GM12892 (cell line): ENCODE measurements around the gene PRUNE2.

ENCODE experiments used
- POLR2A ChIP-seq: IDR thresholded peaks from 2 replicates; pipeline ENCODE4 v1.6.1; 2011; ENCODE audit warnings: low read depth, low read length, control low read depth
- POLR2AphosphoS5 ChIP-seq: IDR thresholded peaks from 2 replicates; pipeline ENCODE4 v1.6.1; 2011; ENCODE audit warnings: low read depth, low read length, control low read depth

DNA sequence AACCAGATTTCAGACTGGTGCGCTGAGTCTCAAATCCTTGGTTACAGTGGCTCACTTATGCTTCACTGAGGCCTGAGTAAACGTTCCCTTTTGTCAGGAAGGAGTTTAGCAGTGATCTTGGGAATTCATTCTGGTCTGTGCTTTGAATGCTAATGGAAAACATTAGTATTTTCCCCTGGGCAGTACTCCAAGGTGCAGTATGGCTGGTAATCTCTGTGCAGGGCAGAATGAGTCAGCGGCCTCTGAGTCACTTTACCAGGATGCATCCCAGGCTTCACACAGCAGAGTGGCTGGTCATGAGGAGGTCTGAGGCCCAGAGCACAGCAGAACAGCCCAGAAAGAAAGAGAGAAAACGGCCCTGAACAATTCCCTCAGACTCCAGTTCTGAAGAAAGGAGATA lies 87.6 kb downstream of the PRUNE2 start:
- TF ChIP-seq POLR2A (no peak), POLR2AphosphoS5 (no peak)
